ENCODE measurements around the gene SHOX. TPM values are rescaled to one million over a fixed set of nuclear protein-coding genes. Genes with fewer than 3 reads are reported as not detected.

The SHOX gene
- total RNA-seq, 2 donors from 2014 or later = 0.21 TPM; not detected in 1

GRCh38 chrX:642436-643240, 12.0 kb downstream of the SHOX start:
- no peak for TF ChIP-seq CTCF (IDR thresholded peaks at IDR 0.05)
- H3K36me3 ChIP-seq = no peaks in the 10 kb centered on the region
- DNase-seq (ENCODE audit: low spot score) (no peak), ATAC-seq (ENCODE audit: insufficient number of reproducible peaks, low FRiP score, low read depth) (no peak)
- no peaks in the 10 kb centered on the region for H3K27me3 ChIP-seq (replicated peaks; ENCODE audit: insufficient read depth)
- no peak overlapping the region for H3K27ac ChIP-seq
- H3K9me3 ChIP-seq = no peaks in the 10 kb centered on the region
- no peak overlapping the region for H3K4me3 ChIP-seq
- no peaks in the 10 kb centered on the region for H3K4me1 ChIP-seq (ENCODE audit: control insufficient read depth in 1 of 2, low read depth in 2 of 2)

GRCh38 chrX:643241-643595, 12.6 kb downstream of the SHOX start:
- Histone ChIP-seq H3K27me3 (replicated peaks; ENCODE audit: insufficient read depth) (no peaks in the 10 kb centered on the region), H3K27ac (no peak overlapping the region), H3K36me3 (no peaks in the 10 kb centered on the region), H3K4me3 (no peak overlapping the region), H3K4me1 (ENCODE audit: control insufficient read depth in 1 of 2, low read depth in 2 of 2) (no peaks in the 10 kb centered on the region), H3K9me3 (no peaks in the 10 kb centered on the region)
- ATAC-seq (ENCODE audit: insufficient number of reproducible peaks, low FRiP score, low read depth) (no peak), DNase-seq (ENCODE audit: low spot score) (no peak)
- TF ChIP-seq CTCF (IDR thresholded peaks at IDR 0.05) = no peak

- Histone ChIP-seq H3K27me3 (replicated peaks; ENCODE audit: insufficient read depth) (no peaks in the 10 kb centered on the region), H3K36me3 (no peaks in the 10 kb centered on the region), H3K9me3 (no peaks in the 10 kb centered on the region), H3K4me3 (no peak overlapping the region), H3K4me1 (ENCODE audit: control insufficient read depth in 1 of 2, low read depth in 2 of 2) (no peaks in the 10 kb centered on the region), H3K27ac (no peak overlapping the region)
- no peak for TF ChIP-seq CTCF (IDR thresholded peaks at IDR 0.05)
- DNase-seq (ENCODE audit: low spot score) = no peak
- ATAC-seq (ENCODE audit: insufficient number of reproducible peaks, low FRiP score, low read depth) = no peak
These were observed 13.3 kb downstream of the SHOX start for GRCh38 chrX:643911-644303.

- DNase-seq (ENCODE audit: low spot score) = no peak
- Histone ChIP-seq H3K27ac (no peak overlapping the region), H3K4me1 (ENCODE audit: control insufficient read depth in 1 of 2, low read depth in 2 of 2) (no peaks in the 10 kb centered on the region), H3K36me3 (no peaks in the 10 kb centered on the region), H3K27me3 (replicated peaks; ENCODE audit: insufficient read depth) (no peaks in the 10 kb centered on the region), H3K9me3 (no peaks in the 10 kb centered on the region), H3K4me3 (no peak overlapping the region)
- ATAC-seq (ENCODE audit: insufficient number of reproducible peaks, low FRiP score, low read depth) = no peak
- no peak for TF ChIP-seq CTCF (IDR thresholded peaks at IDR 0.05)
These were observed 14.0 kb downstream of the SHOX start for GRCh38 chrX:644304-645281.

- no peak for DNase-seq (ENCODE audit: low spot score)
- Histone ChIP-seq H3K9me3 (no peaks in the 10 kb centered on the region), H3K27me3 (replicated peaks; ENCODE audit: insufficient read depth) (no peaks in the 10 kb centered on the region), H3K27ac (no peak overlapping the region), H3K36me3 (no peaks in the 10 kb centered on the region), H3K4me1 (ENCODE audit: control insufficient read depth in 1 of 2, low read depth in 2 of 2) (no peaks in the 10 kb centered on the region), H3K4me3 (no peak overlapping the region)
- ATAC-seq (ENCODE audit: insufficient number of reproducible peaks, low FRiP score, low read depth) = no peak
- no peak for TF ChIP-seq CTCF (IDR thresholded peaks at IDR 0.05)
These were observed 15.6 kb downstream of the SHOX start for GRCh38 chrX:646228-646495.
